RKO (cell line): ENCODE data around the gene C9orf43.
"Not testable (repeated sequence)": the region's sequence is repeated elsewhere in the genome, so short reads cannot be mapped to it uniquely, and the experiment has no call there.

Source experiments
- DNase-seq: peaks from one replicate; pipeline ENCODE4 v3.0.0-alpha.2; 2016; ENCODE audit warnings: low spot score

The C9orf43 gene

DNA sequence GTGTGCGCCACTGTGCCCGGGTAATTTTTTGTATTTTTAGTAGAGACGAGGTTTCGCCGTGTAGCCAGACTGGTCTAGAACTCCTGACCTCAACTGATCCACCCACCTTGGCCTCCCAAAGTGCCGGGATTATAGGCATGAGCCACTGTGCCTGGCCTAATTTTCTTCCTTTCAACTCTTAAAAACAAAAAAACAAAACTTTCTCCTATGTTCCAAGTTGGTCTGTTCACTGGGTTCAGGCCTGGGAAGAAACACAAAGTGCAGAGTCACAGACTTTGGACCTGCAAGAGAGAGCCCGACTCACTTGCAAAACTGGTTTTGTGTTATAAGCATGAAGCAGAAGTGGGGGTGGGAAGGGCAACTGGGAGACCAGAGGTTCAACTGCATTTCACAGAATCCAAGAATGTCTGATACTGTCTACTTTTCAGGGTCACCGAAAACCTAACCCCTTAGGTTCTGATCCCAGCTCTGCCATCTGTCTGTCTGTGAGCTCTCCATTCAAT is 28.6 kb upstream of the C9orf43 start:
- DNase-seq = no peak

DNA sequence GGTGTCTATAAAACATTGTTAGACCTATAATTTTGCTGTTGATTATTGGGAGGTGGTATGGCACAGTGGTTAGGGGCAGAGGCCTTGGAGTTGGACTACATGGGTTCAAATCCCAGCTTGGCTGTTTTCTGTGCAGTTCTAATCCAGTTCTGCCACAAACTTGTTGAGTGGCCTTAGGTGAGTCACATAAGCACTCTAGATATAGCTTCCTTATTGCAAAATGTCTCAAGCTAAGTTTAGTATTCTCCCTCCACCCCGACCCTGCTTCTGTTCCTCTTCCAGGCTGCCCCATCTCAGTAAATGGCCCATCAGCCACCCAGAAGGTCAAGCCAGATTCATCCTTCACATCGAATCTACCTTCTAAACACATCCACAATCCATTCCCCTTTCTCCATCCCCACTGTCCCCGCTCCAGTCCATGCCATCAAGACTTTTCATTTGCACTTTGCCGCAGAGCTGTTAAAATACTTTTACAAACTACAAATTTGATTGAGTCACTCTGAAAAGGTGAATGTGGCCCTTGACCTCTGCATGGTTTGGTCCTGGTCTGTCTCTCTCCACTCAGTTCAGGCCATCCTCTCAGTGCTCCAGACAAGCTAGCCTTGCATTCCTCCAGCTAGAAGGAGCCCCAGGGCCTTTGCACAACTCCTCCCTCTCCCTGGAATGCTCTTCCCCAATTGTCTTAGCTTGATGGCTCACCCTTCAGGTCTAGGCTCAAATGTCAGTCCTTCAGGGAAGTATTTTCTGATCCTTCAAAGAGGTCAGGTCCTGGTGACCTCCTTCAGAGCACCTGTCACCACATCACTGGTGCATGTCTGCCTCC is 23.8 kb upstream of the C9orf43 start:
- no peak for DNase-seq

DNA sequence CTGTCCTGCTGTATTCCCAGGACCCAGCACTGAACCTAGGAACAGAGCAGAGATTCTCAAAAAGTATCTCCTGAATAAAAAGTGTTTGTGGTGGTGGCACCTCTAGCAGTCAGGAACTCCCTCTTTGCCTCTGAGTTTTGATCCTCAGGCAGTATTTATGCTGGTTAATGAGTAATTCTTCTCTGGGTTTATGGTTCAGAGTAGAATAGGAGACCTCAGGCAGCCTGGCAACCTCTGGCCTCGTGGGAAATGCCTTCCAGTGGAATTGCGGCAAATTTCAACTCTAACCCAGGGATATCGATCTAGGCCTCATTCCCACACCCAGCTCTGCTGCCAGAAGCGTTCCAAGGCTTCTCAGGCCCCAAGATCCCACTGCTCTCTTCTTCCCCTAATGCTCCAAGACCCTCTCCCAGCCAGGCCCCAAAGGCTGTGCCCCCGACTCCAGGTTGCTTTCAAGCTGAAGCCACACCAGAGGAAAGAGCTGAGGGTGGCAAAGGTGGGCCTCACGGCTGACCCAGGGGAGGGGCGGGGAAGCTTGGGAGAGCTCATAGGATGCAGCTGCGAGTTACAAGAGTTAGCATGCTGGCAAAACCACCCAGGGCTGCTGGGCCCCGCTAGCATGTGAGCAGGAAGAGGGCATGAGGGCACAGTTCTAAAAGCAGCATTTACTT is 22.9 kb upstream of the C9orf43 start:
- no peak for DNase-seq

DNA sequence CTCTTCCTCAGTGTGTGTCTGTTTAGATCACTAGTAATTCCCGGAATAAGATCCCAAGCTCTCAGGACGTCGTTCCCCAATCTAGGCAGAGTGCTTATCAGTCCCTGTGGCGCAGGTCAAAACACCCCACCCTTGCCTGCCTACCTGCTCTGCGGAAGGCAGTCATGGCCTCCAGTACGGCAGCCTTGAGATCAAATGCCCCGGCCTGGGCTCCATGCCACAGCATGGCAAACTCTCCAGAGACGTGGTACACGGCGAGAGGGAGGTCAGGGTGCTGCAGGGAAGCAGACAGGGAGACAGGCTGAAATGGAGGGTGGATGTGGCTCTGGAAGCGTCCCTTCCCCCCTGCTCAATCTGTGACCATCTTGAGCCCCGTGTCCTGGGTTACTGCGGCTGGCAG is 21.7 kb upstream of the C9orf43 start:
- no peak for DNase-seq

DNA sequence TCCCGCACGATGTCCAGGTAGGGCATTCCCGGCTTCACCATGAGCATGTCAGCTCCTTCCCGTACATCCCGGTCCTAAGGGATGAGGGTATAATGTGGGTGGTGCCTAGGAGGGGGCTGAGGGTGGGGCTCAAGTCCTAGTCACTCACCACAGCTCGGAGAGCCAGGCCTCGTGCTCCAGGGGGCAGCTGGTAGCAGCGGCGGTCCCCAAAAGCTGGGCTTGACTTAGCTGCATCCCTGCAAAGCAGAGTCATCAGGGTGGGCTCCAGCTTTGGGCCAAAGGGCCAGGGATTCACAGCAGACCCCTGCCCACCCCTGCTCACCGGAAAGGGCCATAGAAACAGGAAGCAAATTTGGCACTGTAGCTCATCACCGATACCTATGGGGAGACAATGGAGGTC is 21.1 kb upstream of the C9orf43 start:
- DNase-seq = no peak

DNA sequence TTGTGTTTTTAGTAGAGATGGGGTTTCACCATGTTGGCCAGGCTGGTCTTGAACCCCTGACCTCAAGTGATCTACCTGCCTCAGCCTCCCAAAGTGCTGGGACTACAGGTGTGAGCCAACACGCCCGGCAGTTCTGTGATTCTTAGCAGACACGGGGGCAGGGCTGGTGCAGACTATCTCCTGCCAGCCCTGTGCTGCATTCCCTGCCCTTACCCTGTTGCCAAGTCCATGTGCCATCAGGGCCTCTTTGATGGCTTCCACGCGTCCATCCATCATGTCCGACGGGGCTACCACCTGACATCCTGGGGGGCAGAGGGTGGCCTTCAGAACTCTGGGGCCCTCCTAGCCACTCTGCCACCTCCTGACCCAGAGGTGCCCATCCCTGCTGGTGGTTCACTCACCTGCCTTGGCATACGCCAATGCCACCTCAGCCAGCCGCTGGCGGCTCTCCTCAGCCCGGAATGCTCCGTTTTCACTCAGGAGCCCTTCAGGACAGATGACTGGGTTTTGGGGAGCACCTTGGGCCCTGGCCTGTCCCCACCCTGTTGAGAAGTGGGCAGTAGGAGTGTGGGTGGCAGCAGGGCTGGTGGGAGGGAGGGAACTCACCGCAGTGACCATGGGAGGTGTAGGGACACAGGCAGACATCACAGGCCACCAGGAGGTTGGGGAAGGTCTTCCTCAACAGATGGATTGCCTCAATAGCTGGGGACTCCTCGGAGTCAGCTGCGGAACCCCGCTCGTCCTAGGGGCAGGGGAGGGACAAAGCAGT is 20.2 kb upstream of the C9orf43 start:
- no peak for DNase-seq

DNA sequence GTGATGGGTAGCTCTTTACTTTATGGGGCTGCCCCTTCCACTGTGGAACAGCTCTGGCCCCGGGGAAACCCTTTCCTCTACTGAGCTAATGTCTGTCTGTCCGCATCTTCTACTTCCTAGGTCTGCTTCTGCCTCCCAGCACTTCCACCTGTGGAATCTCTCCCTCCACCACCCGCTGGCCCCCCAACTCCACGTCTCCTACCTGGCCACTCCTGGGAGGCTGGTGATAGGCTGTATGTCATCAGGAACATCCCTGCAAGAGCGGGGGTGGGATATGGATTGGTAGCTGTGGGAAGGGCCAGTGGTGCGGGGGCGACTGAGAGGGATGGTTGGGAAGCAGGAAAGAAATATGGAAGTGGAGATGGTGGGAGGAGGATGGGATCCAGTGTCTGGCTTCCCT is 18.6 kb upstream of the C9orf43 start:
- DNase-seq = no peak

DNA sequence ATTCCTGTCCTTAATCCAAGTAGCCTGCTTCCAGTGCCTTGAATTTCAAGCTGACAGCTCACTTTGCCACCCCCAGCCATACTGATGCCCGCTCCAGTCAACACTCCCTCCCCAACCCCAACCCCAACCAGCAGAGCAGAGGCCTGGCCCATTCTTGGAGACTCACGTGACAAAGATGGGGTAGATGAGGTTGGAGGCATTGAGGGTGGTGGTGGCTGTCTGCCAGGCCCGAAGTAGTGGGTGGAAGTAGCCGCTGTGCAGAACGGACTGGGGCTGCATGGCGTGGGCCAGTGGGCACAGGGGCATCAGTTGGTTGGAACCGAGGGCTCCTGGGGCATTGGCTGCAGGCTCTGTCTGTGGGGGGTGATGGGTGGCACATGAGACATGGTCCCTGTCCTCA is 17.3 kb upstream of the C9orf43 start:
- no peak for DNase-seq

DNA sequence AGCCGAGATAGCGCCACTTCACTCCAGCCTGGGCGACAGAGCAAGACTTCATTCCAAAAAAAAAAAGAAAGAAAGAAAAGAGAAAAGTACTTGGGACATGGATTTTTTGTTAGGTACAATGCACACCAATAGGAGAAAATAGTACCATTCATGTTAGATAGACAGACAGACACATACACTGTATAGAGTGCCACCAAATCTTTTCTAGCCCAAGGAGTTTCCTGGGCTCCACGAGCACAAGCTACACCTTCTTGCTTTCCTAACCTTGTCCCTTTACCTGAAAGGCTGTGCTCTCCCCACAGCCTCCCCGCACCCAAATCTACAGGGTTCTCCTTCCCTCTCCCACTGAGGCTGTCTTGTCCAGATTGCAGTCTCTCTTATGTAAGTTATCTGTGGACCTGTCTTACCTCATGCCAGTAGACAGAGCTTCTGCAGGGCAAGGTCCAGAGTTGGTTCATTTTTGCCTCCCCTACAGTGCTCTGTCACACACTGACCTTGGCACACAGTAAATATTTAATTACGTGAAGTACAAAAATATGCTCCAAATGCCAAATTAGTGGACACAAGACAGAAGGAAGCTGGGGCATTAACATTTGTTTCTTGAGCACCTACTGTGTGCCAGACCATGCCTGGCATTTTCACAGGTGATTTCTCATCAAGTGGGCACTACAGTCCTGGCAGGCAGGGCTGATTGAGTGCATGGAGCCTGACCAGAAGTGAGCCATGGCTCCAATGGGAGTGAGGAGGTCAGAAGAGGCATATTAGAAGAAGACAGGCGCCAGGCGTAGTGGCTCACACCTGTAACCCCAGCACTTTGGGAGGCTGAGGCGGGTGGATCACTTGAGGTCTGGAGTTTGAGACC is 15.3 kb upstream of the C9orf43 start:
- no peak for DNase-seq

DNA sequence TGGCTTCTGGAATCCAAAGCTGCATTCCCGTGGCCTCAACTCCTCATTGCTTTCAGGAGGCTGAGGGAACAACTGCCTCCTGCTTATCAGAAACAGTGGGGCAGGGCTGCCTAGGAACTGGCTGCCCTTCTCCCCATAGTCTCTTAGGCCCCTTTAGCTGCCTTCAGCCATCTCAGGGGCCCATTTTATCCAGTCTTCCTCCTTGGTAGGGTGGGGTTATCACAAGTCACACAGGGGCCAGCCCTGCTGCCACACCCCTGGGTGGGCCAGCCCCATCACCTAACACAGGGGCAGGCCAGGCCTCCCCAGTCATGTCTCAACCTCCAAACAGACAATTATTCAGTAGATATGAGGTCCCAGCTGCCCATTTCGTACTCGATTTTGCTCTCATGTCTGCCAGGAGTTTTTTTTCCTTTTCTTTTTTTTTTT is 13.3 kb upstream of the C9orf43 start:
- DNase-seq = no peak

DNA sequence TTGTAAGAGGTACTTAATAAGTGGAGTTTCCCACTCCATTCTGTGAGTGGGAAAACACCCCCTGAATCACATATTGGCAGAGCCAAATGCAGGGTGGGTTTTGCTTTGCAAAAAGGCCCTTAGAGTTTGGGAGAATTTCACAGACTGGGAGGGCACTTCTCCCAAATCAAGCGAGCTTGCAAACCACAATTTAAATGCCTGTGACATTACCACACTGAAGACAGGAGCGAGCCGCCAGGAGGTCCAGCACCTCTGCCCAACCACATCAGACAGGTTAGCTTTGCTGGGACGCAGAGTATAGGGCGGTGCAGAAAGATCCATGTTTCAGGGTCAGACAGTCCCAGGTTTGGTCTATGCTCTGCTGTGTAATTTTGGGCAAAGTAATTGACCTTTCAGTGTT is 11.8 kb upstream of the C9orf43 start:
- DNase-seq = no peak

DNA sequence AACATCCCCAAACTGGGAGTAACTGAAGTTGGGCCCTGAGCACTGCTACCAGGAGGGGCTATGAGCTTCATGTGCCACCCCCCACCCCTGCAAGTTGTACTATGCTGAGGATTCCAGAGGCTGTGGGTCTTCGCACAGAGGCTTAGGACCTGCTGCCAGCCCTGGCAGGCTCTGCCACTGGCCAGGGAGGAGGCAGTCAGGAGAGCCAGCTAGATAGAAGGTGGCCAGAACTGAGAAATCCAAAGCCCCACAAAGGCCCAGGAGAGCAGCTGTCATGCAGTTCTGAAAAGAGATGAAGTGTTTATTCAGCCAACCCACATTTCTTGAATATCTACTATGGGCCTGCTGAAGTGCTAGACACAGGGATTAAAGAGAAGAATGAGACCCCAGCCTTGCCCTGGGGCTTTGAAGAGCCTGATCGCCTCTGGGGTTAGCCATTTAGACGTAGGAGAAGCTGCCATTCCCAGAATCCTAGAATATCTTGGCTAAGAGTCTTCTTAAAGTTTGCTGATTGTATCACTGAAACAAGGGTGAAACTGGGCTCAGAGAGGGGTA is 10.8 kb upstream of the C9orf43 start:
- no peak for DNase-seq

DNA sequence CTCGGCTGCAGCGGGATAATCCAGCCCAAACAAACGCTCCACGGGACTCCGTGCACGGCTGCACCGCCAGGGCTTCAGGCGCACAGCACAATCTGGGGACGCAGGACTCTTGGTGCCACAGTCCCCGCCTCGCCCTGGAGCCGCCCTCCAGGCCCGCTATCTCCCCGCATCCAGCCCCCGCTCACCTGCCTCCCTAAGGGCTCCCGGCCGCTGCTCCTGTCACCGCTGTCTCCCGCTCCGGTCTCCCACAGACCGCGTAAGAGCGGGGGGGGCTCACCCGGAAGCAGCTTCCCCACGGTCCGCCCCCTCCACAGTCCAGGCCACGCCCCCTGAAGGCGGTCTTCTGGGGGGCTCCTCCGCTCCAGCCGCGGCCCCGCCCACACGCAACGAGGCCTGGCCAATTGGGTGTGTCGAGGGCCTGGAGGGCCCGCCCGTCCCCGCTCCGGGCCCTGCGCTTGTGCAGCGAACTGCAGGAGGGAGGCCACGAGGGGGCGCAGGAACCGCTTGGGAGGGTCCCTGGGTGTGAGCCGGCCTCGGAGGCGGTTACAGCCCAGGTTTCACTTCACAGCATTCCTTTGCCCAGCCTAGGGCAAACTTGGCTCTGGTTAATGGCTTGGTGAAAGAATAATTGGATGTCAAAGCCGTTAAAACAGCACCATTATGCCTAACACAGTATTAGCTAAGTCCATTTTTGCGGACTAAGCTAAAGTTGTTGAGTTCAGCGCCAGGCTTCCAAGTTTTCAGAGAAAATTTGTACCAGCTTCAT is 9.3 kb upstream of the C9orf43 start, which contains the start of gene ALAD:
Gene ALAD (minus strand): TSS at position 258 of the 766 bp plus-strand sequence. CDS start 7,725 bp downstream, outside the sequence.
- DNase-seq = peak; percentile 99

DNA sequence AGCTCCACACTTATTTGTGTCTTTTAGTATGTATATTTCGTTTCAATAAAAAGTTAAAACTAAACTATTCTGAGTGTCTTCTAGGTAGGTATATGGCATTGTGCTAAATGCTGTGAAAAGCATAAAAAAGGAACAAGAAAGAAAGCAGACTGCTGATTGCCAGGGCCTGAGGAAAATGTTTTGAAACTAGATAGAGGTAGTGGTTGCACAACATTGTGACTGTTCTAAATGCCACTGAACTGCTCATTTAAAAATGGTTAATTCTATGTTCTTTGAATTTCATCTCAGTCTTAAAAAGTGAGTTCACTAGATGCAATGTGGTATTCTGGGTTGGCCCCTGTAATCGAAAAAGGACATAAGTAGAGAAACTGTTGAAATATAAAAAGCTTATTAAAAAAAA is 6.9 kb upstream of the C9orf43 start:
- DNase-seq = no peak

DNA sequence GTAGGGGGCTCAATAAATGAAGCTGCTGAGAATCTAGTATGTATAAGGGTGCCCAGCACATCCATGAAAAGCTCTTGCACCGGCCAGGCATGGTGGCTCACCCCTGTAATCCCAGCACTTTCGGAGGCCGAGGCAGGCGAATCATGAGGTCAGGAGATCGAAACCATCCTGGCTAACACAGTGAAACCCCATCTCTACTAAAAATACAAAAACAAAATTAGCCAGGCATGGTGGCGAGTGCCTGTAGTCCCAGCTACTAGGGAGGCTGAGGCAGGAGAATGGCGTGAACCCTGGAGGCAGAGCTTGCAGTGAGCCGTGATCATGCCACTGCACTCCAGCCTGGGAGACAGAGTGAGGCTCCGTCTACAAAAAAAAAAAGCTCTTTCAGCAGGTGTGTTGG is 4.2 kb upstream of the C9orf43 start:
- DNase-seq = not testable (repeated sequence)

DNA sequence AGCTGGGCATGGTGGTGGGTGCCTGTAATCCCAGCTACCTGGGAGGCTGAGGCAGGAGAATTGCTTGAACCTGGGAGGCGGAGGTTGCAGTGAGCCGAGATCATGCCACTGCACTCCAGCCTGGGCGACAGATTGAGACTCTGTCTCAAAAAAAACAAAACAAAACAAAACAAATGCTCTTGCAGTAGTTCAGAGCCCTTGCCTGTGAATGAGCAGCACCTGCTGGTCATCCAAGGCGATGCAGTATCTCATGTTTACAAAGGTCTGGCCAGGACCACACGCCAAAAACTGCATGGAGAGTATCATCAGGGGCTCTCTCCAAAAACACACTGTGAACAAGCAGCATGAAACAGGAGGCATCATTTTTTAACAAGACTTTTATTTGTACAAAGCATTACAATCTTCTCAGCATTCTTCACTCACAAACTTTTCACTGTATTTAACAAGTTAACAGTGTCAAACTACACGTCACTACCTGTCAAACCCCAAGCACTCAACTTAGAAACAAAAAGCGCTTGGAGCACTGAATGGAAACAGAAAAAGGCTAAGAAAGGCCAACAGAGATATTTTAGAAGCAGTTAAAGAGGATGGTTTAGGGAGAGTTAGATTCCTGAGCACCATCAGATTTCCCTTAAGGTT is 3.6 kb upstream of the C9orf43 start:
- peak; percentile 88 for DNase-seq

DNA sequence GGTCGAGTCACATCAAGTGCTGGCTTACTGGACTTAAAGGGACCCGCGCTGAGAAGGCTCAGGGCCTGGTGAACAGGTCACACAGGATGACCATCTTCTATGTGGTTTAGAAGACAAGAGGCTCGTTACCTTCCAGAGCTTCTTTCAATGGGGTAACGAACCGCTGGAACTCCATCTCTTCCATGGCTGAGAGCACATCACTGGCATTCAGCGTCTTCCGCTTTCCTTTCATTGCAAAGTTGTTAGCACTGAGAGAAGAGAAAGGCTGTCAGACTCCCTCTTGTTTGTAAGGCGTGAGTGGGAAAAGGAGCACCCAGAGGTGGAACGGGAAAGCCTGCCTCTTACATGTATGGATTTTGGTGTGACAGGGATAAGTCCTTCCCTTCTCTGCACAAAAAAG is 1.1 kb upstream of the C9orf43 start:
- peak; percentile 53 for DNase-seq

DNA sequence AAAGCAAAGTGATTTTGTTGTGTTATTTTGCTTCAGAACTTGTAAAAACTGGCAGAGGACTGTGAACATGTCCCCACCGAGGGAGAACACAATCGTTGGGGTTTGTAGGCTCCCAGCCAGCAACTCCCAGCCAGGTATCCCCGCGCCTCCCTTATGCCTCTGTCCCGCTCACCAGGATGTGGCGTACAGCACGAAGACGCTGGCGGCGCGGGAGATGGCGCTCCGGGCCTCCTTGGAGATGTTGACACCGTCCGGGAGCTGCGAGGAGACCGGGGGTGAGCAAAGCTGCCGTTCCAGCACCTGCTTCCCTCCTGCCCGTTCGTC is 702 bp upstream of the C9orf43 start:
- no peak for DNase-seq

DNA sequence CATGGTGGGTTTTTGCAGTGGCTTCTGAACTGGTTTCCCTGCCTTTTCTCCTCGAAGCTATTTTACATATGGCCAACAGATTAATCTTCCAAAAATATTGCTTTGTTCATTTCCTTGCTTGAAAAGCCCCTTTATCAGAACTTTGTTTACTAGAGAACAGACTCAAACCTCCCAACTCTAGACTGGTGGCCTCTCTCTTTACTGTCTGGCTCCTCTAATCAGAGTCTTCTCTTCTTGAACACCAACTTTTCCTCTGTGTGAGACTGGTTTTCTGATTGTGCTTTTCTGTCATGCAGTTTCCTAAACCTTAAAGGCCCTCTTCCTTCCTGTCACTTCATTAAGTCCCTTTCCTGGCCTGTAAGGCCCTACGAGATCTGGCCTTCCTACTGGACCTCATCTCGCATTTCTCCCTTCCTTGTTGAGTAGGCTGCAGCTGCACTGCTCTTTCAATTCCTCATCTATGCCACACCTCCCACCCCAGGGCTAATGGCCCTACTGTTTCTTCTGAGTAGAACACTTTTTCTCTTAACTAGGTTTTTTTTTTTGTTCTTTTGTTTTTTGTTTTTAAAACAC is 5.7 kb downstream of the C9orf43 start:
- DNase-seq = no peak

DNA sequence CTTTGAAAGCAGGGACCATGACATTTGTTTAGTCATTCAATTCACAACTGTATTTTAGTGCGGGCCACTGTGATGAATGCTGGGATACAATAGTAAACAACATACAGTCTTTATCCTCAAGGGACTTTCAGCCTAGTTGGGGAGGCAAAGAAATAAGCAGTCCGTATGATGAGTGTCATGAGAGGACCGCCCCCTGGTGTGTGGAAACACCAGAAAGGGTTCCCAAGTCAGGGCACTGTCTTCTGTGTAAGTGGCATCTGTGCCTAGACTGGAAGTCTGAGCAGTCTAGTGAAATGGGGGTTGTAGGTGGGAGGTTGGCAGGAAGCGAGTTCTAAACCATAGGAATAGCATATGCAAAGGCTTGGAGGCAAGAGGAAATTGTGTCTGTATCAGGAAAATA is 6.8 kb downstream of the C9orf43 start:
- no peak for DNase-seq
